ENCODE measurements around the gene FCGR3B.
"Not testable (repeated sequence)": the region's sequence is repeated elsewhere in the genome, so short reads cannot be mapped to it uniquely, and the experiment has no call there.

- not testable (repeated sequence) for TF ChIP-seq POLR2A (IDR thresholded peaks at IDR 0.05; ENCODE audit: low read length); GATA1 (IDR thresholded peaks at IDR 0.05; ENCODE audit: low read depth, low read length)
These were observed 20.8 kb downstream of the FCGR3B start for GRCh38 chr1:161610198-161610597.
